Trophoblast cell (in vitro differentiated cells and primary cell): Measurements from ENCODE around the gene FAM120B.

ENCODE experiments used
- DNase-seq, 2 donors: peaks; one replicate each; pipeline ENCODE4 v3.0.0-alpha.2; 2016
- H2AFZ ChIP-seq: 2 replicates; pipeline ENCODE4 v1.6.1; 2013; ENCODE audit warnings: low read length, moderate library complexity, mild to moderate bottlenecking; ENCODE audit not compliant: insufficient read depth, poor library complexity
- H2AK5ac ChIP-seq: 2 replicates; pipeline ENCODE4 v1.6.1; 2013; ENCODE audit warnings: mild to moderate bottlenecking, low read length
- H2BK120ac ChIP-seq: 2 replicates; pipeline ENCODE4 v1.6.1; 2013; ENCODE audit warnings: low read length, mild to moderate bottlenecking, moderate library complexity; ENCODE audit not compliant: insufficient read depth, poor library complexity
- H2BK12ac ChIP-seq: 2 replicates; pipeline ENCODE4 v1.6.1; 2013; ENCODE audit warnings: mild to moderate bottlenecking, low read length, moderate library complexity
- H2BK5ac ChIP-seq: 2 replicates; pipeline ENCODE4 v1.6.1; 2013; ENCODE audit warnings: low read length, low read depth, moderate library complexity, mild to moderate bottlenecking; ENCODE audit not compliant: poor library complexity
- H3K14ac ChIP-seq: 2 replicates; pipeline ENCODE4 v1.6.1; 2013; ENCODE audit warnings: mild to moderate bottlenecking, low read length
- H3K18ac ChIP-seq: 2 replicates; pipeline ENCODE4 v1.6.1; 2013; ENCODE audit warnings: mild to moderate bottlenecking, low read length
- H3K23ac ChIP-seq: 2 replicates; pipeline ENCODE4 v1.6.1; 2013; ENCODE audit warnings: low read length
- H3K27ac ChIP-seq: 2 replicates; pipeline ENCODE4 v1.5.1; 2013; ENCODE audit warnings: low read depth, mild to moderate bottlenecking, inconsistent platforms, low read length, moderate library complexity
- H3K27me3 ChIP-seq: 2 replicates; pipeline ENCODE4 v1.6.1; 2013; ENCODE audit warnings: inconsistent platforms, mild to moderate bottlenecking, low read length, moderate library complexity; ENCODE audit not compliant: insufficient read depth
- H3K36me3 ChIP-seq, 2 experiments: 1 replicate in 1 of 2; 2 replicates in 1 of 2; pipeline ENCODE4 v1.6.1; 2013; ENCODE audit warnings: low read length in 2 of 2, mild to moderate bottlenecking in 2 of 2, moderate library complexity in 1 of 2; ENCODE audit not compliant: insufficient read depth in 2 of 2, control insufficient read depth in 1 of 2
- H3K4ac ChIP-seq: 2 replicates; pipeline ENCODE4 v1.6.1; 2013; ENCODE audit warnings: low read depth, mild to moderate bottlenecking, low read length, moderate library complexity
- H3K4me1 ChIP-seq, 2 experiments: 1 replicate in 1 of 2; 2 replicates in 1 of 2; pipeline ENCODE4 v1.6.1; 2013; ENCODE audit warnings: low read length in 2 of 2, mild to moderate bottlenecking in 2 of 2, moderate library complexity in 1 of 2; ENCODE audit not compliant: insufficient read depth in 2 of 2, control insufficient read depth in 1 of 2
- H3K4me2 ChIP-seq: 2 replicates; pipeline ENCODE4 v1.6.1; 2013; ENCODE audit warnings: inconsistent platforms, mild to moderate bottlenecking, low read length, moderate library complexity
- H3K4me3 ChIP-seq: 2 replicates; pipeline ENCODE4 v1.5.1; 2013; ENCODE audit warnings: mild to moderate bottlenecking, low read depth, low read length, inconsistent platforms
- H3K79me1 ChIP-seq: one replicate; pipeline ENCODE4 v1.6.1; 2013; ENCODE audit warnings: low read length
- H3K79me2 ChIP-seq: 2 replicates; pipeline ENCODE4 v1.6.1; 2013; ENCODE audit warnings: low read length, mild to moderate bottlenecking; ENCODE audit not compliant: control insufficient read depth, insufficient read depth, poor library complexity
- H3K9ac ChIP-seq: 2 replicates; pipeline ENCODE4 v1.6.1; 2013; ENCODE audit warnings: mild to moderate bottlenecking, low read length
- H3K9me3 ChIP-seq: 2 replicates; pipeline ENCODE4 v1.6.1; 2013; ENCODE audit warnings: low read depth, mild to moderate bottlenecking, control low read depth, inconsistent platforms, low read length; ENCODE audit not compliant: insufficient read depth
- H4K12ac ChIP-seq: 2 replicates; pipeline ENCODE4 v1.6.1; 2013; ENCODE audit warnings: low read depth, mild to moderate bottlenecking, low read length, moderate library complexity
- H4K8ac ChIP-seq: 2 replicates; pipeline ENCODE4 v1.6.1; 2013; ENCODE audit warnings: low read depth, mild to moderate bottlenecking, low read length, moderate library complexity
- H4K91ac ChIP-seq: one replicate; pipeline ENCODE4 v1.6.1; 2013; ENCODE audit warnings: low read depth, mild to moderate bottlenecking, low read length, moderate library complexity
- WGBS: extraction: QIAGEN DNeasy Blood & Tissue Kit; methylation state at CpG from one replicate; pipeline ENCODE4 v1.1.7; 2013; ENCODE audit warnings: missing lambda C conversion rate; ENCODE audit not compliant: insufficient read length, insufficient coverage; ENCODE audit errors: extremely low coverage; 5-methylcytosine and 5-hydroxymethylcytosine counted together

Gene FAM120B

DNA sequence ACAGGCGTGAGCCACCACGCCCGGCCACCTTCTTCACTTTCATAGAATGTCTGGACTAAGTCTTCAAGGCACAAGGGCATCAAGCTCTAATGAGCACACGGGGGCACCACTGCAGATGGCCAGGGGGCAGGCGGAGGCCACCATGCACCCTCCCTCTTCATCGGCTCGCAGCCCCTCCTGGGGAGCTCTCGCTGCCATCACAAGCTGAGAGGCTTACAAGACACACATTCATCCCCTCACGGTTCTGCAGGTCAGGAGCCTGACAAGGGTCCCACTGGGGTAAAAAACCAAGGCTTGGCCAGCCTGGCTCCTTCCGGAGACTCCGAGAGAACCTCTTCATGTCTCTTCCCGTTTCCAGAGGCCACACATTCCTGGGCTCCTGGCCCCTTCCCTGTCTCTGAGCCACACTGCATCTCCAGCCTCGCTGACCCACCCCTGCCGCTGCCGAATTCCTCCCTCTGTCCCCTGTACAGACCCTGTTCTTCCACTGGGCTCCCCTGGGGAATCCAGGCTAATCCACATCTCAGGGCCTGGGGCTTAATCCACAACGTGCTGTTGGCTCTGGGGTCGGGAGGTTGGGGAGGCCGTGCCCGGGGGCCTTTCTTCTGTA lies 35.5 kb upstream of the FAM120B start:
- Histone ChIP-seq H3K4me1 (peaks cover 6 to 10% of the 10 kb centered on the region in 2 experiments), H4K8ac (no peak overlapping the region), H2AFZ (no peak overlapping the region), H3K36me3 (no peaks in the 10 kb centered on the region), H3K23ac (no peak overlapping the region), H3K4me2 (no peak overlapping the region), H3K9me3 (no peaks in the 10 kb centered on the region), H3K79me2 (no peaks in the 10 kb centered on the region), H3K4ac (no peak overlapping the region), H2AK5ac (no peak overlapping the region), H2BK5ac (no peak overlapping the region), H3K14ac (no peak overlapping the region), H3K4me3 (no peak overlapping the region), H2BK120ac (no peak overlapping the region), H3K9ac (no peak overlapping the region), H3K27ac (no peak overlapping the region), H2BK12ac (no peak overlapping the region), H3K27me3 (no peaks in the 10 kb centered on the region), H4K91ac (no peak overlapping the region), H3K79me1 (no peaks in the 10 kb centered on the region), H3K18ac (no peak overlapping the region), H4K12ac (no peak overlapping the region)
- no peak for DNase-seq
- no CpG with 5 or more reads among the region's 19 CpGs for WGBS

DNA sequence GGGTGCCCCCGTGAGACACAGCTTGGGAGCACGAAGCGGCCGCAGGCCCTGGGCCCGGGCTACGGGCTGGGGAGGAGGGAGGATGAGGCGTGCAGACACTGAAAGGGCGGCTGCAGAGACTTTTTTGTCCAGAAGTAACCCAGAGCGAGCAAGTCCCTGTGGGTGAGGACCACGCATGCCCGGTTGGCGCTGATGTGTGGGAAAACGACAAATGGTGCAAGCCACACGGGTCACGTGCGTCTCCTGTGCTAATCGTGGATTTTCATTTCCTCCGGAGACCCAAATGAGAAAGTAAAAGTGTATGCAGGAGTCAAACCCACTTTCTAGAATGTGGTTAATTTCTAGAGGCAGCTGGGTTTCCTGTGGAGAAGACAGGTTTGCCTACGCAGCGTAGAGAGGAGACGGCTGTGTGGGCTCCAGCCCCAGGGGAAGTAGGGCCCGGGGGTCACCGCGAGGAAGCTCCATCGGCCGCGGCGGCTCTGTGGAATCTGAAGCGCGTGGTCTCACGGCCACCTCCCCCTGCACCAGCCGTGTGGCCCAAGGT lies 34.7 kb upstream of the FAM120B start:
- Histone ChIP-seq H3K4me1 (peaks cover 6 to 10% of the 10 kb centered on the region in 2 experiments), H2BK12ac (no peak overlapping the region), H3K4me2 (no peak overlapping the region), H4K8ac (no peak overlapping the region), H3K4ac (no peak overlapping the region), H3K9ac (no peak overlapping the region), H3K4me3 (no peak overlapping the region), H4K12ac (no peak overlapping the region), H3K79me2 (no peaks in the 10 kb centered on the region), H3K79me1 (no peaks in the 10 kb centered on the region), H2BK5ac (no peak overlapping the region), H3K36me3 (no peaks in the 10 kb centered on the region), H3K27me3 (no peaks in the 10 kb centered on the region), H2AK5ac (no peak overlapping the region), H2AFZ (no peak overlapping the region), H3K18ac (no peak overlapping the region), H3K9me3 (no peaks in the 10 kb centered on the region), H3K23ac (no peak overlapping the region), H4K91ac (no peak overlapping the region), H3K27ac (no peak overlapping the region), H3K14ac (no peak overlapping the region), H2BK120ac (no peak overlapping the region)
- peak in 1 of 2 donors; percentile 15 for DNase-seq
- WGBS, result no CpG with 5 or more reads among the region's 32 CpGs

DNA sequence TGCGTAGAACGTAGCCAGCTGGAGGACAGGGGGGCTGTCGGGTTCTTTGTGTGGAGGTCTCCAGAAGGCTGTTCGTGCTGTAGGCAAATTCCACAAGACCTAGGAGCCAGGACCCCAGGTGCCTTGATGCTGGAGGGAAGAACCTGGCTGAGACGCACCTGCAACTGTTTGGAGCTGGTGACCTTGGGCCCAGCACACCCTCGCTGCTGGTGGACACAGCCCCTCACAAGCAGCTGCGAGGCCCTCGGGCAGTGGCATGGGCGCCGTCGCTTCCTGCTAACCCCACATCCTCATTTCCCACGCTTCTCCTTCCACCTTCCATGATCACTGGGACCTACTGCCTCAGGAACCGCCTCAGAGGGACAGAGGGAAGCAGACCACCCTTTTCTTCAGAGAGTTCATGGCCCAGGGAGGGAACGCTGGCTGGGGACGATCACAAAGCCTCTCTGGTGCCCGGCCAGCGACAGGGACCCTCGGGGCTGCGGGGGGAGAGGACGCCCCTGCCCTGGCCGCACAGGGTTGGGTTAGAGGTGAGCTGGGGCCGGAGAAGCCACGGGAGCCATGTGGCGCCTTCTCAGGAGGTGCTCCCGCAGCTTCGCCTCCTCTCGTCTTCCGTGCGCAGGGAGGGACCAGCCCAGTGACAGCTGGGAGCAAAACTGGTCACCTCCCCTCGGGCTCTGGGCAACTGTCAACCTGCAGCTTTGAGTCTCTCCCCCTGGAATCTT lies 34.1 kb upstream of the FAM120B start:
- peaks cover 6 to 10% of the 10 kb centered on the region in 2 experiments for H3K4me1 ChIP-seq
- no peak overlapping the region for H4K91ac ChIP-seq
- no peaks in the 10 kb centered on the region for H3K27me3 ChIP-seq
- no peaks in the 10 kb centered on the region for H3K79me1 ChIP-seq
- no peak overlapping the region for H3K23ac ChIP-seq
- H3K36me3 ChIP-seq, result no peaks in the 10 kb centered on the region
- no peak overlapping the region for H3K4ac ChIP-seq
- H4K8ac ChIP-seq, result no peak overlapping the region
- H4K12ac ChIP-seq, result no peak overlapping the region
- peak overlapping the region; percentile 51 for H3K4me3 ChIP-seq
- DNase-seq, result no peak
- H2BK120ac ChIP-seq, result no peak overlapping the region
- no peak overlapping the region for H3K14ac ChIP-seq
- H3K27ac ChIP-seq, result no peak overlapping the region
- H2BK12ac ChIP-seq, result no peak overlapping the region
- no peak overlapping the region for H3K9ac ChIP-seq
- WGBS, result no CpG with 5 or more reads among the region's 30 CpGs
- no peak overlapping the region for H2AK5ac ChIP-seq
- H3K4me2 ChIP-seq, result no peak overlapping the region
- no peak overlapping the region for H3K18ac ChIP-seq
- no peaks in the 10 kb centered on the region for H3K9me3 ChIP-seq
- no peak overlapping the region for H2BK5ac ChIP-seq
- no peak overlapping the region for H2AFZ ChIP-seq
- H3K79me2 ChIP-seq, result no peaks in the 10 kb centered on the region

DNA sequence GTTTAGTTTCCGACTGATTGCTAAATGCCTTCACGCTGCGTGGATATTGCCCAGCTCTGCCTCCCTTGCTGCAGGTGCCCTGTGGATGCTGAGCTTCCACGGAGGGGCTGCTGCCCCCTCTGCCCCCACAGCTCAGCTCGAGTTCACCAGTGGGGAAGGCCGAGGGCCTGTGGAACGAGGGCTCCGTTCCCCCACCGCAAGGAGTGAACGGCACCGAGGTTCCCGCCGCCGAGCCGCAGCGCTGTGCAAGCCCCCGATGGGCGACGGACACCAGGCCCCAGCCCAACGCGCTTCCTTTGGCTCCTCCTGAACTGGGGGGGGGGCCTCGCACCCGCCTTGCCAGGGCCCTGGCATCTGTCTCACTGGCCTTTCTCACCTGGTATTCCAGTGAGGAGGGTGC lies 33.4 kb upstream of the FAM120B start:
- Histone ChIP-seq H4K91ac (no peak overlapping the region), H2BK120ac (no peak overlapping the region), H3K18ac (no peak overlapping the region), H2AFZ (no peak overlapping the region), H3K4ac (no peak overlapping the region), H2AK5ac (no peak overlapping the region), H2BK5ac (no peak overlapping the region), H3K4me2 (no peak overlapping the region), H3K36me3 (no peaks in the 10 kb centered on the region), H2BK12ac (no peak overlapping the region), H4K8ac (no peak overlapping the region), H3K79me2 (no peaks in the 10 kb centered on the region), H3K4me1 (peaks cover 6 to 10% of the 10 kb centered on the region in 2 experiments), H3K9ac (no peak overlapping the region), H3K4me3 (no peak overlapping the region), H3K23ac (no peak overlapping the region), H3K27ac (no peak overlapping the region), H3K79me1 (no peaks in the 10 kb centered on the region), H3K9me3 (no peaks in the 10 kb centered on the region), H3K14ac (no peak overlapping the region), H3K27me3 (no peaks in the 10 kb centered on the region), H4K12ac (no peak overlapping the region)
- WGBS, result no CpG with 5 or more reads among the region's 23 CpGs
- DNase-seq, result no peak
